Endothelial cell of umbilical vein (primary cell): ENCODE measurements around the gene HIRA. TPM values are rescaled to one million over a fixed set of nuclear protein-coding genes. Genes with fewer than 3 reads are reported as not detected.

ENCODE experiments used
- BruUV-seq: library from RNA; stranded (reverse); fragments of 400-500 nt; replicated peaks from 2 replicates; lab custom pipeline; 2021; lab: Mats Ljungman, UMichigan
- CTCF ChIA-PET: fragments of 300-600, 350-600 bp; sonication (Branson Sonifier 250); formaldehyde crosslinking; loops from one replicate; lab custom pipeline; 2021; ENCODE audit warnings: antibody characterized with exemption, inconsistent platforms; lab: Charles Lee
- POLR2A ChIA-PET: fragments of 300-600, 350-600 bp; sonication (Branson Sonifier 250); formaldehyde crosslinking; loops from one replicate; lab custom pipeline; 2021; ENCODE audit warnings: antibody characterized with exemption, inconsistent platforms; lab: Charles Lee
- DNase-seq: peaks from one replicate; pipeline ENCODE4 v3.0.0-alpha.2; 2011; ENCODE audit warnings: low read depth, low spot score
- FAIRE-seq: peaks from 2 replicates; lab custom pipeline; 2011; peaks lifted over from hg19 to GRCh38; lab: Jason Lieb, UNC
- H2AFZ ChIP-seq: 2 replicates; pipeline ENCODE4 v1.6.0; 2012; ENCODE audit warnings: low read depth, low read length, control low read depth, inconsistent platforms
- H3K27ac ChIP-seq: 2 replicates; pipeline ENCODE4 v1.5.1; 2011; ENCODE audit warnings: low read depth, mild to moderate bottlenecking, control low read depth, low read length, moderate library complexity; ENCODE audit not compliant: insufficient read depth
- H3K27me3 ChIP-seq, 2 experiments: 2 replicates each; pipeline versions ENCODE4 v1.6.0 to v1.6.1; 2011; ENCODE audit warnings: low read length in 2 of 2, mixed read lengths in 1 of 2; ENCODE audit not compliant: control insufficient read depth in 2 of 2, insufficient read depth in 2 of 2
- H3K36me3 ChIP-seq, 2 experiments: 2 replicates in 1 of 2; 3 replicates in 1 of 2; pipeline ENCODE4 v1.5.1; 2011; ENCODE audit warnings: low read length in 2 of 2, mild to moderate bottlenecking in 1 of 2, moderate library complexity in 1 of 2; ENCODE audit not compliant: control insufficient read depth in 2 of 2, insufficient read depth in 2 of 2; ENCODE audit errors: extremely low read depth in 1 of 2
- H3K4me1 ChIP-seq: 3 replicates; pipeline ENCODE4 v1.5.1; 2011; ENCODE audit warnings: mild to moderate bottlenecking, low read length; ENCODE audit not compliant: control insufficient read depth, insufficient read depth; ENCODE audit errors: extremely low read depth
- H3K4me2 ChIP-seq: 2 replicates; pipeline ENCODE4 v1.6.1; 2011; ENCODE audit warnings: low read length, control low read depth, mixed read lengths; ENCODE audit not compliant: insufficient read depth
- H3K4me3 ChIP-seq, 3 experiments: fragments of 200-600 bp in 1 of 3; sonication (generic), shearing (Covaris generic) in 1 of 3; replicated peaks in 1 of 3; 2 replicates each; pipeline ENCODE4 v1.5.1; 2011 to 2016; ENCODE audit warnings: control low read depth in 3 of 3, low read length in 3 of 3, mild to moderate bottlenecking in 2 of 3, inconsistent platforms in 1 of 3, low read depth in 1 of 3, moderate library complexity in 1 of 3; ENCODE audit not compliant: insufficient read depth in 1 of 3
- H3K79me2 ChIP-seq: 2 replicates; pipeline ENCODE4 v1.6.0; 2012; ENCODE audit warnings: low read length, inconsistent platforms; ENCODE audit not compliant: control insufficient read depth, insufficient read depth
- H3K9ac ChIP-seq: replicated peaks from 2 replicates; pipeline ENCODE3; 2011; ENCODE audit warnings: low read length, control low read depth; ENCODE audit not compliant: insufficient read depth; ENCODE audit errors: extremely low read depth
- H3K9me1 ChIP-seq: replicated peaks from 3 replicates; pipeline ENCODE4 v1.6.0; 2011; ENCODE audit warnings: mild to moderate bottlenecking, low read length; ENCODE audit not compliant: control insufficient read depth, insufficient read depth; ENCODE audit errors: extremely low read depth
- H3K9me3 ChIP-seq: replicated peaks from 2 replicates; pipeline ENCODE4 v1.5.1; 2012; ENCODE audit warnings: low read length, inconsistent platforms; ENCODE audit not compliant: control insufficient read depth, insufficient read depth
- H4K20me1 ChIP-seq: replicated peaks from 2 replicates; pipeline ENCODE3; 2011; ENCODE audit warnings: mild to moderate bottlenecking, low read length; ENCODE audit not compliant: control insufficient read depth, insufficient read depth; ENCODE audit errors: extremely low read depth
- CTCF ChIP-seq, 2 donors: IDR thresholded peaks; 1 replicate in 1 of 2; 2 replicates in 1 of 2; pipeline ENCODE4 v1.5.1; 2011; ENCODE audit warnings: low read length in 2 of 2, mild to moderate bottlenecking in 2 of 2, moderate library complexity in 2 of 2, control low read depth in 1 of 2, inconsistent platforms in 1 of 2, low read depth in 1 of 2; ENCODE audit not compliant: insufficient read depth in 1 of 2; ENCODE audit errors: extremely low read depth in 1 of 2
- EZH2 ChIP-seq: IDR thresholded peaks from 2 replicates; pipeline ENCODE4 v1.6.1; 2012; ENCODE audit warnings: borderline replicate concordance, low read depth, mild to moderate bottlenecking, moderate library complexity, low read length, inconsistent platforms; ENCODE audit not compliant: severe bottlenecking
- JUN ChIP-seq: IDR thresholded peaks from 2 replicates; pipeline ENCODE4 v1.6.1; 2011; ENCODE audit warnings: borderline replicate concordance, low read depth; ENCODE audit not compliant: insufficient read length, insufficient read depth
- MAX ChIP-seq: IDR thresholded peaks from 2 replicates; pipeline ENCODE4 v1.6.1; 2011; ENCODE audit not compliant: insufficient read depth, insufficient read length
- MYC ChIP-seq: IDR thresholded peaks from one replicate; pipeline ENCODE4 v1.6.1; 2011; ENCODE audit warnings: mild to moderate bottlenecking, low read depth, low read length
- POLR2A ChIP-seq: IDR thresholded peaks from 2 replicates; pipeline ENCODE4 v1.6.1; 2012; ENCODE audit warnings: low read depth, mild to moderate bottlenecking, control low read depth, low read length
- dilution Hi-C: fragments of 300-500 bp; cut with MboI; formaldehyde crosslinking; loops from one replicate; pipeline ENCODE4 v1.15.0; 2019; ENCODE audit warnings: low sequenced_read_pairs; ENCODE audit not compliant: extremely low pct_ligation_motif_present
- intact Hi-C: fragments of 100-400 bp; cut with micrococcal nuclease; formaldehyde crosslinking; loops from one replicate; pipeline ENCODE4 v1.10.0; 2022
- polyA plus RNA-seq, 4 experiments: library from polyadenylated mRNA; depleted of rRNA in 3 of 4; stranded (reverse) in 3 of 4; unstranded in 1 of 4; fragments of >200 nt; gene quantifications; 2 replicates each; pipeline versions ENCODE4 v1.2.1 to v1.2.3, GENCODE V29; 2011 to 2012; ENCODE audit warnings: missing spikeins in 1 of 4
- total RNA-seq: library from RNA; stranded (reverse); gene quantifications from 2 replicates; pipeline ENCODE4 v1.2.3, GENCODE V29; 2021

The HIRA gene
- total and polyA plus RNA-seq, 2 donors (not counting 3 experiments of a cell fraction or from before 2014, with no cell fraction given) = 17.3 to 27.7 TPM

GRCh38 chr22:19358195-19358594, 73.3 kb downstream of the HIRA start:
- POLR2A ChIA-PET = no interaction called here

More at GRCh38 chr22:19358195-19358594, 73.3 kb downstream of the HIRA start:
- H3K4me2 ChIP-seq = no peak overlapping the region
- H3K4me3 ChIP-seq = no peak overlapping the region
- H3K27me3 ChIP-seq = no peaks in the 10 kb centered on the region
- CTCF ChIA-PET = no interaction called here
- H4K20me1 ChIP-seq = no peaks in the 10 kb centered on the region
- intact Hi-C loops = no loop called here
- H3K79me2 ChIP-seq = no peaks in the 10 kb centered on the region
- H3K36me3 ChIP-seq = peaks cover 20 to 59% of the 10 kb centered on the region in 2 experiments
- no peak for FAIRE-seq
- no peak overlapping the region for H3K27ac ChIP-seq
- H3K9me1 ChIP-seq = no peaks in the 10 kb centered on the region
- no peaks in the 10 kb centered on the region for H3K4me1 ChIP-seq
- TF ChIP-seq JUN (no peak), MYC (no peak), MAX (no peak), POLR2A (no peak), CTCF (IDR thresholded peaks at IDR 0.05; ENCODE audit: extremely low read depth in 1 of 2, insufficient read depth in 1 of 2, low read depth in 1 of 2, low read length in 2 of 2) (no peak), EZH2 (no peak)
- BruUV-seq = no TSS peak
- no peak for DNase-seq
- no peaks in the 10 kb centered on the region for H3K9me3 ChIP-seq
- no peak overlapping the region for H3K9ac ChIP-seq
- dilution Hi-C loops = no loop called here
- H2AFZ ChIP-seq = no peak overlapping the region
